Measurements from ENCODE around the gene CTNND2. TPM values are rescaled to one million over a fixed set of nuclear protein-coding genes. Genes with fewer than 3 reads are reported as not detected.
"Not testable (repeated sequence)": the region's sequence is repeated elsewhere in the genome, so short reads cannot be mapped to it uniquely, and the experiment has no call there.

The CTNND2 gene
- polyA plus RNA-seq, 3 donors, result 1.9 to 2.9 (median 2.9) TPM

DNA sequence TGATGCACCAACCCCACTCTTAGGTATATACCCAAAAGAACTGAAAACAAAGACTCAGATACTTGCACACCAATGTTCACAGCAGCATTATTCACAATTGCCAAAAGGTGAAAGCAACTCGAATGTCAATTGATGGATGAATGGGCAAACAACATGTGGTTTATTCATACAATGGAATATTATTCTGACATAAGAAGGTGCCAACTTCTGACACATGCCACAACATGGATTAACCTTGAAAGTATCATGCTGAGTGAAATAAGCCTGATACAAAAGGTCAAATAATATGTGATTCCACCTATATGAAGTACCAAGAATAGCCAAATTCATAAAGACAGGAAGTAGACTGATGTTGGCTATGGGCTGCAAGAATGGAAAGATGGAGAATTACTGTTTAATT lies 35.0 kb downstream of the CTNND2 start:
- DNase-seq, result no peak

DNA sequence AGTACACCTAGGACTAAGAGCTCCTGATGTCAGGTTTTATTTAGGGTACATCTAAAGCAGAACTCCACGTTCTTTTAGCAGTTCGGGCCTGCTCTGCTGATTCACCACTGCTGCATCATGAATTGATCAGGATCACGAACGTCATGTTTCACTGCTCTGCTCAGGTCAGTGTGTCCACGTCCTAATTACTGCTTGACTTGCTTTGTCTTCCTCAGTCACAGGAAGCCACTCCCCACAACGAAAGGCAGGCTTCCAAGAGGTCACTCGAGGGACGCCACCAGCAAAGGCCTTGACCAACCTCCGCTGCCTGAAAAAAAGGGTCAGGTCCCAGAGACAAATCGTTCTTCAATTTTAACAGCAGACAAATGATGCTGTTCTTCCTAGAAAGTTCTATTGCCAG lies 40.3 kb downstream of the CTNND2 start:
- no peak for DNase-seq

DNA sequence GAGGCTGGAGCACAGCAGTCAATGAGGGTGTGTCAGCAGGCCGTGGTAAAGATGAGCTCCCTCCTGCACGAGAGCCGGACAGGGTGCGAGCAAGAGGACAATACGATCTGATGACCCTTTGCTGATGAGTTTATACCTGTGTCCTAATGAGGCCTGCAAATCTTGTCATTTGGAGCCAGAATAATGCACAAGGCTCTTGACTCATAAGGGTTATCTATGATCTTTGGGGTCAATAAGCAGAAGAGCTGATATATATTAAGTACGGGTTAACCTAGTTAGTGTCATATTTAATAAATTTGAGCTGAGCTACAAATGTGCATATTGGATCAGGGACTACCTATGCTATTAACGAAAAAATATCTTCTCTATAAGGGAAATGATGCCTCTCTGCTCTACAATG lies 46.9 kb downstream of the CTNND2 start:
- DNase-seq, result no peak

DNA sequence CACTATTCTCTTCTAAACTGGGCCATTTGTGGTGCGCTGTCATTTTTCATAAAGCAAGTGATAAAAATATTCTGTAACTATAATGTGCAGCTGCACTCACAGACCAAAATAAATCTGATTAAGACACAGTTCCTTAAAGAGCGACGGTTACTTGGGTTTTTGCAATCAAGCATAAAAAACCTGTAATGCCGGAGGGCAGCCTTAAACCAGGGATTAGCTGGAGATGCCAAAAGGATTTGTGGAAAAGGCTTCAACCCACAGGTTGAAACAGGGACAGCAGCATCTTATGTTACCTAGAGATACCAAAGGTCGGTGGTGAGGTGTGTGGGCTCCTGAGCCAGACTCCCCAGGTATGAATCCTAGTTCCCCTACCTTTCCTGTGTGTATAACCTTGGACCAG lies 49.3 kb downstream of the CTNND2 start:
- DNase-seq, result no peak

- DNase-seq, result no peak
Measured at GRCh38 chr5:11853796-11854195, 50.5 kb downstream of the CTNND2 start.

GRCh38 chr5:11853140-11853539 lies 51.1 kb downstream of the CTNND2 start:
- DNase-seq, result no peak

DNA sequence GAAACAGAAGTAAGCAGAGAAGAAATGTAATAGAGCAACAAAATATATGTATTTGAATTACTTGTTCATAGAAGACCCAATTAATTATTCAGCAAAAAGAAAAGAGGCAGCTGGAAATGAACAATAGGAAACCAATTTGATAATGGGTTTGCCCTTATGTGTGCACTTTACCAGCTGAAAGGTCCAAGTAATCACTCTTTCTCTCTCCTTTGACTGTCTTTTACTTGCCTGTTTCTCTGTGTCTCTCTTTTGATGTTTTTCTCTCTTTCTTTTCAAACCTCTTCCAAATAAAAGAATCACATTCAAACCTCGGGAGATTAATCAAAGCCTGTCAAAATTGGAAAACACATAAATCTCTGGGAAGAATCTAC lies 51.5 kb downstream of the CTNND2 start:
- no peak for DNase-seq

GRCh38 chr5:11851965-11852716 lies 52.1 kb downstream of the CTNND2 start:
- no peak for DNase-seq

GRCh38 chr5:11851416-11851815 lies 52.8 kb downstream of the CTNND2 start:
- no peak for DNase-seq

DNA sequence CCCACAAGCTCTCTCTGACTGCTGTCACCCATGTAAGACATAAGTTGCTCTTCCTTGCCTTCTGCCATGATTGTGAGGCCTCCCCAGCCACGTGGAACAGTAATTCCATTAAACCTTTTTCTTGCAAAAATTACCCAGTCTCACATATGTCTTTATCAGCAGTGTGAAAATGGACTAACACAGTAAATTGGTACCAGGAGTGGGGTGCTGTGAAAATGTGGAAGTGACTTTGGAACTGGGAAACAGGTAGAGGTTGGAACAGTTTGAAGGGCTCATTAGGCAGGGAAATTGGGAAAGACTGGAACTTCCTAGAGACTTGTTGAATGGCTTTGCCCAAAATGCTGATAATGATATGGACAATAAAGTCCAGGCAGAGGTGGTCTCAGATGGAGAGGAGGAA lies 75.7 kb downstream of the CTNND2 start:
- not testable (repeated sequence) for DNase-seq

- DNase-seq, result no peak
Measured at GRCh38 chr5:11822598-11822997, 81.6 kb downstream of the CTNND2 start.

DNA sequence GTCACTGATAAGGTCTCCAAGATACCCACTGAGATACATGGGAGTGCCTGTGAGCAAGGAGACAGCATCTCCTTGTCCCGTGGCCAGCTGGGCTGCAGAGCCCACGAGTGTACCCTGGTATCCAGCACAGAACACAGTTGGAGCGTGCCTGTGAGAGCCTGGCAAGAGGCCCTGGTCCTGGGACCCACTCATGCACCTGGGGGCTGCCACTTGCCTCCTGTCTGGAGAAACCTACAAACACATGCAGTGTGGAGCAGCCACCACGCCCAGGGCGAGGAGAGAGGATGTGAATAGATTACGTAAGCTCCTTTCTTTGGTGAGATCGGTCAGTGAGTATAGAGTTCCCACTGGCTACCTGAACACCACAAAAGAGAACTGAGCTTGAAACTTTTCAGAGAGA lies 88.3 kb downstream of the CTNND2 start:
- DNase-seq, result no peak

- DNase-seq, result no peak
Measured at GRCh38 chr5:11815481-11815880, 88.8 kb downstream of the CTNND2 start.

DNA sequence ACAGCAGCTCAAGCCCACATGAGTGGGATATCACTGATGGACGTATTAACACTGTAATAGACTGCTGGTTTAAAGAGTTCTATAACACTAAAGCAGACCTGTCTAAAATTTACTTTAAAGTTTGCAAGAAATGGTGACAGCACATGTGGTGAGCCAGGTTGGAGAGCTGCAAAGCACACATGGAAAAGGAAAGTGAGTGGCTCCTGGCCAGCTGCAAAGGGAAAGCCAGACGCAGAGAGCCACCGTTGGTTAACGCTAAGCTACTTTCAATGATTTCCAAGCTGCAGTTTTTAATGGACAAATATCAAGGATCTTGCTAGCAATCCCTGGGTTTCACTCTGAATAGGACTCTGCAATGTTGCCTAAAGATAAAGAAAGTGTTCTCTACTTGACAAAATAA lies 89.9 kb downstream of the CTNND2 start:
- no peak for DNase-seq

- DNase-seq, result no peak
Measured at GRCh38 chr5:11809407-11809806, 94.8 kb downstream of the CTNND2 start.

- DNase-seq, result no peak
Measured at GRCh38 chr5:11803436-11803835, 100.8 kb downstream of the CTNND2 start.

DNA sequence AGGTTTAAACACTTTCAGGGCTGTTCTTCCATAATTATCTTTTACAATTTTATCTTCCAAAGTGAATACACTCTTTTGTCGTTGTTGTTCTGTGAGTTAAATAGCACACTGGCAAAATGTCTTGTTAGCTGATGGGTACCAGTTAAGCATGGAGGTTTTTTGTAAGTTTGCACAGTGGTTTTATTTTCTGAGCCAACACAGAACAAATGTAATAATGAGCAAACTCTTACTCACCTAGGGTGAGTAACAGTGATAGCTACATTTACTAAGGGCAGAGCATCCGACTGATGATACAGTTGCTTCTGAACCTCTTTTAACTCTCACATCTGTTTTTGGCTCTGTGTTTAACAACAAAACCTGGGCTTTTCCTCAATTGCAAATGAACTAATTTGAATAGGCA lies 103.2 kb downstream of the CTNND2 start:
- DNase-seq, result no peak

GRCh38 chr5:11797132-11797531 lies 107.1 kb downstream of the CTNND2 start:
- no peak for DNase-seq

DNA sequence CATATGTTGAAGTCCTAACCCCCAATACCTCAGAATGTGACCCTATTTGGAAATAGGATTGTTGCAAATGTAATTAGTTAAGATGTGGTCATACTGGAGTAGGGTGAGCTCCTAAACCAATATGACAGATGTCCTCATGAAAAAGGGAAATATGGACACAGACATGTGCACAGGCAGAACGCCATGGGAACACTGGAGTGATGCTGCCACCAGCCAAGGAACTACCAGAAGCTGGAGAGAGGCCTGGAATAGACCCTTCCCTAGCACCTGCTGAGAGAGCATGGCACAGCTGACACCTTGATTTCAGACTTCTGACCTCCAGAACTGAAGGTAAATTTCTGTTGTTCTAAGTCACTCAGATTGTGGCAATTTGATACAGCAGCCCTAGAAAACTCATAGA lies 110.8 kb downstream of the CTNND2 start:
- no peak for DNase-seq

- no peak for DNase-seq
Measured at GRCh38 chr5:11792621-11793020, 111.6 kb downstream of the CTNND2 start.

- DNase-seq, result no peak
Measured at GRCh38 chr5:11791792-11792191, 112.5 kb downstream of the CTNND2 start.

DNA sequence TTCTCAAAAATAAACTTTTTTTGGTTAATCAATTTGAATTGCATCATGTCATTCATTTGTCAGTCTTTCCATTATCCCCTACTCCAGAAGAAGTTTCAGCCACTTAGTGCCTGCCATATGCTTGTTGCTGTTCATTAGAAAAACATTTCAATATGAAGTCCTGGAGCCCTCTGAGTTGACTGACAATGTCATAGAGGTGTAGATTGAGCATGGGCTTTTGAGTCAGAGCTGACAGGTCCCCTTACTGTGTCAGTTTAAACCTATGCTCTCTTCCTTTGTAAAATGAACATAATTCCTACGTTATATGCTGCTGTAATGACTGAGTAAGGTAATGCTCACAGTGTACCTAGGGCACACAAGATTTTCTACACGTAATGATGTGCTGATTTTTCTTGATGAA lies 114.0 kb downstream of the CTNND2 start:
- no peak for DNase-seq

DNA sequence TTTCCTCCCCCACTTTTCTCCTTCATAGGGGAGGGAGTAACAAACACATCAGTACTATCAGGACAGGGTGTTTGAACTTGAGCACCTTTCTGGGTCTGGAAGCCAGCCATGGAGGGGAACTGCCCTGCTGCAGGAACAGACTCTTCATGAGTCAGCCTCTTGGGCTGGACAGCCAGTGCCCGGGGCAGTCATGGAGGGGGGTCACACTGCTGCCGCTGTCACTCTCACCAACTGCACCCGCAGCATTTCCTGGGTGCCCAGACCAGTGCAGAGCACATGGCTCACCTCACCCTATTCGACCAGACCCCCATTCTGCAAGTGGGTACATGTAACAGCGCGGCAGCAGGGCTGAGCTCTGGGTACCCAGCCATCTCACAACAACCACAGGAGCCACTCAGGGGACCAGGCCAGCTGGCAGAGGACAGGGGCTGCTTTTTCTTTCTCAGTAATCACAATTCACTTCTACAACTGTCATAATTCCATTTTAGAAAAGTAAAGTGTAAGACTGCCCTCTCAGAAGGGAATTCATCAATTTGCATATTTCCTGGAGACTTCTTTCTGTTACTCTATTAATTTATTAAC lies 118.4 kb downstream of the CTNND2 start:
- no peak for DNase-seq

Measured in renal pelvis (tissue), 4 donors.